H9 (cell line): Measurements from ENCODE around the gene PBX1. TPM values are rescaled to one million over a fixed set of nuclear protein-coding genes. Genes with fewer than 3 reads are reported as not detected.
A peak's percentile ranks its signal among the peaks of the same experiment; 100 is the strongest.

Experiments
- DNase-seq: peaks from one replicate; pipeline ENCODE4 v3.0.0-alpha.2; 2017
- H2AFZ ChIP-seq: one replicate; pipeline ENCODE4 v1.6.1; 2013; ENCODE audit warnings: mild to moderate bottlenecking, low read length, control low read depth, moderate library complexity
- H2AK5ac ChIP-seq: 2 replicates; pipeline ENCODE4 v1.6.1; 2013; ENCODE audit warnings: low read length, control low read depth, mixed read lengths; ENCODE audit not compliant: insufficient read length
- H2BK120ac ChIP-seq: one replicate; pipeline ENCODE4 v1.6.1; 2013; ENCODE audit warnings: low read depth, mild to moderate bottlenecking, low read length, control low read depth, inconsistent platforms; ENCODE audit not compliant: poor library complexity, severe bottlenecking
- H2BK12ac ChIP-seq: 2 replicates; pipeline ENCODE4 v1.6.1; 2013; ENCODE audit warnings: low read length, control low read depth, mixed read lengths, low read depth; ENCODE audit not compliant: insufficient read length
- H2BK15ac ChIP-seq: 2 replicates; pipeline ENCODE4 v1.6.1; 2013; ENCODE audit warnings: low read depth, low read length, control low read depth
- H2BK20ac ChIP-seq: one replicate; pipeline ENCODE4 v1.6.1; 2013; ENCODE audit warnings: low read depth, mild to moderate bottlenecking, low read length, control low read depth, inconsistent platforms; ENCODE audit not compliant: poor library complexity, severe bottlenecking
- H2BK5ac ChIP-seq: 2 replicates; pipeline ENCODE4 v1.6.1; 2013; ENCODE audit warnings: low read length, control low read depth, mixed read lengths; ENCODE audit not compliant: insufficient read length
- H3K14ac ChIP-seq: 2 replicates; pipeline ENCODE4 v1.6.1; 2013; ENCODE audit warnings: low read length, control low read depth; ENCODE audit not compliant: insufficient read depth
- H3K18ac ChIP-seq: 2 replicates; pipeline ENCODE4 v1.6.1; 2013; ENCODE audit warnings: low read depth, mild to moderate bottlenecking, mixed read lengths, low read length, control low read depth; ENCODE audit not compliant: insufficient read length
- H3K23ac ChIP-seq: 2 replicates; pipeline ENCODE4 v1.6.1; 2013; ENCODE audit warnings: low read length, control low read depth, mixed read lengths, low read depth; ENCODE audit not compliant: insufficient read length
- H3K23me2 ChIP-seq: 2 replicates; pipeline ENCODE4 v1.6.1; 2013; ENCODE audit warnings: low read depth, mild to moderate bottlenecking, mixed read lengths, low read length, control low read depth; ENCODE audit not compliant: insufficient read length, poor library complexity, severe bottlenecking
- H3K27ac ChIP-seq: 2 replicates; pipeline ENCODE4 v1.5.1; 2013; ENCODE audit warnings: low read length, control low read depth, mixed read lengths, low read depth; ENCODE audit not compliant: insufficient read length
- H3K27me3 ChIP-seq: 2 replicates; pipeline ENCODE4 v1.6.1; 2013; ENCODE audit warnings: low read length, control low read depth, inconsistent platforms; ENCODE audit not compliant: insufficient read depth
- H3K4ac ChIP-seq: 2 replicates; pipeline ENCODE4 v1.6.1; 2013; ENCODE audit warnings: low read depth, mild to moderate bottlenecking, control low read depth, inconsistent platforms, low read length, moderate library complexity
- H3K4me1 ChIP-seq: 2 replicates; pipeline ENCODE4 v1.6.1; 2013; ENCODE audit warnings: low read length, control low read depth, inconsistent platforms; ENCODE audit not compliant: insufficient read depth
- H3K4me2 ChIP-seq: 2 replicates; pipeline ENCODE4 v1.6.1; 2013; ENCODE audit warnings: low read length, control low read depth, mixed read lengths; ENCODE audit not compliant: insufficient read length, insufficient read depth
- H3K56ac ChIP-seq: 2 replicates; pipeline ENCODE4 v1.6.1; 2013; ENCODE audit warnings: low read depth, mild to moderate bottlenecking, mixed read lengths, low read length, control low read depth; ENCODE audit not compliant: insufficient read length
- H3K79me1 ChIP-seq: 2 replicates; pipeline ENCODE4 v1.6.1; 2013; ENCODE audit warnings: low read depth, mild to moderate bottlenecking, moderate library complexity, low read length, control low read depth, inconsistent platforms; ENCODE audit not compliant: insufficient read depth, poor library complexity, severe bottlenecking
- H3K79me2 ChIP-seq: 2 replicates; pipeline ENCODE4 v1.6.1; 2013; ENCODE audit warnings: low read length, control low read depth, inconsistent platforms; ENCODE audit not compliant: insufficient read depth
- H3K9ac ChIP-seq: 2 replicates; pipeline ENCODE4 v1.6.1; 2013; ENCODE audit warnings: low read length, control low read depth, mixed read lengths; ENCODE audit not compliant: insufficient read length; ENCODE audit errors: extremely low read depth
- H3K9me3 ChIP-seq: one replicate; pipeline ENCODE4 v1.6.1; 2013; ENCODE audit warnings: low read depth, low read length, inconsistent platforms; ENCODE audit not compliant: control insufficient read depth
- H3T11ph ChIP-seq: one replicate; pipeline ENCODE4 v1.6.1; 2013; ENCODE audit warnings: mild to moderate bottlenecking, low read length, control low read depth, inconsistent platforms
- H4K20me1 ChIP-seq: one replicate; pipeline ENCODE4 v1.6.1; 2013; ENCODE audit not compliant: control insufficient read depth, insufficient read length, insufficient read depth
- H4K5ac ChIP-seq: 2 replicates; pipeline ENCODE4 v1.6.1; 2013; ENCODE audit warnings: low read depth, mild to moderate bottlenecking, mixed read lengths, low read length, control low read depth; ENCODE audit not compliant: insufficient read length
- H4K8ac ChIP-seq: replicated peaks from 2 replicates; pipeline ENCODE4 v1.6.1; 2013; ENCODE audit warnings: low read length, control low read depth, mixed read lengths, low read depth; ENCODE audit not compliant: insufficient read length
- H4K91ac ChIP-seq: 2 replicates; pipeline ENCODE4 v1.6.1; 2013; ENCODE audit warnings: low read depth, mild to moderate bottlenecking, moderate library complexity, mixed read lengths, low read length, control low read depth; ENCODE audit not compliant: insufficient read length
- H3K27ac Mint-ChIP-seq, 3 experiments: 2 replicates in 2 of 3; 3 replicates in 1 of 3; pipeline ENCODE4 v1.8.0; 2020 to 2021; ENCODE audit warnings: mixed read lengths in 3 of 3, mild to moderate bottlenecking in 1 of 3, moderate library complexity in 1 of 3
- H3K27me3 Mint-ChIP-seq: 2 replicates; pipeline ENCODE4 v1.8.0; 2021; ENCODE audit warnings: low read depth, mild to moderate bottlenecking, moderate library complexity, mixed read lengths
- H3K36me3 Mint-ChIP-seq, 3 experiments: 2 replicates in 2 of 3; 3 replicates in 1 of 3; pipeline ENCODE4 v1.8.0; 2020 to 2021; ENCODE audit warnings: low read depth in 3 of 3, mixed read lengths in 3 of 3; ENCODE audit not compliant: insufficient read depth in 1 of 3
- H3K4me1 Mint-ChIP-seq, 2 experiments: 2 replicates each; pipeline ENCODE4 v1.8.0; 2020; ENCODE audit warnings: mixed read lengths in 2 of 2
- H3K4me3 Mint-ChIP-seq, 2 experiments: 2 replicates in 1 of 2; 3 replicates in 1 of 2; pipeline ENCODE4 v1.8.0; 2020 to 2021; ENCODE audit warnings: mild to moderate bottlenecking in 2 of 2, mixed read lengths in 2 of 2, moderate library complexity in 1 of 2
- H3K9me3 Mint-ChIP-seq, 2 experiments: 2 replicates in 1 of 2; 3 replicates in 1 of 2; pipeline ENCODE4 v1.8.0; 2020; ENCODE audit warnings: mild to moderate bottlenecking in 2 of 2, mixed read lengths in 2 of 2, moderate library complexity in 1 of 2
- WGBS: extraction: QIAGEN DNeasy Blood & Tissue Kit; methylation state at CpG from one replicate; pipeline ENCODE4 v1.1.7; 2013; ENCODE audit warnings: missing lambda C conversion rate, low lambda C conversion rate, mixed read lengths; ENCODE audit not compliant: insufficient read length; ENCODE audit errors: extremely low coverage; 5-methylcytosine and 5-hydroxymethylcytosine counted together
- total RNA-seq: library from RNA; stranded (reverse); gene quantifications from 2 replicates; pipeline ENCODE4 v1.2.1, GENCODE V29; 2021
- TF ChIP-seq, protein P1 (sequence below): fragments of 200-600 bp; sonication (generic); conservative IDR thresholded peaks from 3 replicates; pipeline ENCODE4 v1.8.0; 2021; ENCODE audit warnings: antibody characterized with exemption, mild to moderate bottlenecking

Gene PBX1
- total RNA-seq, 1 experiment from 2014 or later = 142 TPM

GRCh38 chr1:164673584-164674214 lies 114.7 kb downstream of the PBX1 start:
- Histone ChIP-seq H2BK5ac (no peak overlapping the region), H3T11ph (no peak overlapping the region), H2BK12ac (no peak overlapping the region), H3K9ac (no peak overlapping the region), H4K20me1 (peaks cover 2% of the 10 kb centered on the region), H3K9me3 (no peaks in the 10 kb centered on the region), H3K18ac (no peak overlapping the region), H3K4me1 (peaks cover 8% of the 10 kb centered on the region), H2AK5ac (no peak overlapping the region), H4K5ac (no peak overlapping the region), H3K27me3 (no peaks in the 10 kb centered on the region), H2AFZ (no peak overlapping the region), H3K27ac (no peak overlapping the region), H2BK20ac (no peak overlapping the region), H3K79me1 (peaks cover 9% of the 10 kb centered on the region), H3K56ac (no peak overlapping the region), H3K4ac (no peak overlapping the region), H3K79me2 (peaks cover 13% of the 10 kb centered on the region; the same call in 1 of the 2 replicates), H2BK120ac (no peak overlapping the region), H3K4me2 (no peak overlapping the region), H4K8ac (no peak overlapping the region), H3K23ac (no peak overlapping the region), H2BK15ac (no peak overlapping the region), H4K91ac (no peak overlapping the region), H3K23me2 (no peaks in the 10 kb centered on the region), H3K14ac (no peak overlapping the region)
- peak; percentile 65 for DNase-seq
- TF ChIP-seq, protein P1, sequence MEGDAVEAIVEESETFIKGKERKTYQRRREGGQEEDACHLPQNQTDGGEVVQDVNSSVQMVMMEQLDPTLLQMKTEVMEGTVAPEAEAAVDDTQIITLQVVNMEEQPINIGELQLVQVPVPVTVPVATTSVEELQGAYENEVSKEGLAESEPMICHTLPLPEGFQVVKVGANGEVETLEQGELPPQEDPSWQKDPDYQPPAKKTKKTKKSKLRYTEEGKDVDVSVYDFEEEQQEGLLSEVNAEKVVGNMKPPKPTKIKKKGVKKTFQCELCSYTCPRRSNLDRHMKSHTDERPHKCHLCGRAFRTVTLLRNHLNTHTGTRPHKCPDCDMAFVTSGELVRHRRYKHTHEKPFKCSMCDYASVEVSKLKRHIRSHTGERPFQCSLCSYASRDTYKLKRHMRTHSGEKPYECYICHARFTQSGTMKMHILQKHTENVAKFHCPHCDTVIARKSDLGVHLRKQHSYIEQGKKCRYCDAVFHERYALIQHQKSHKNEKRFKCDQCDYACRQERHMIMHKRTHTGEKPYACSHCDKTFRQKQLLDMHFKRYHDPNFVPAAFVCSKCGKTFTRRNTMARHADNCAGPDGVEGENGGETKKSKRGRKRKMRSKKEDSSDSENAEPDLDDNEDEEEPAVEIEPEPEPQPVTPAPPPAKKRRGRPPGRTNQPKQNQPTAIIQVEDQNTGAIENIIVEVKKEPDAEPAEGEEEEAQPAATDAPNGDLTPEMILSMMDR = peak; percentile 96
- Mint-ChIP-seq H3K4me3 (no peak overlapping the region), H3K36me3 (peaks cover 8 to 11% (median 9%) of the 10 kb centered on the region in 3 experiments; a peak in 6 of 7 replicates), H3K27ac (no peak overlapping the region), H3K9me3 (no peaks in the 10 kb centered on the region), H3K27me3 (no peaks in the 10 kb centered on the region), H3K4me1 (peaks cover 33 to 48% of the 10 kb centered on the region in 2 experiments)
- WGBS = no CpG with 5 or more reads among the region's 14 CpGs
